ENCODE results near the gene TECR.
A peak's percentile ranks its signal among the peaks of the same experiment; 100 is the strongest.
"Not testable (repeated sequence)": the region's sequence is repeated elsewhere in the genome, so short reads cannot be mapped to it uniquely, and the experiment has no call there.

TECR gene

GRCh38 chr19:14540741-14541525 is 11.5 kb downstream of the TECR start:
- DNase-seq = no peak

- not testable (repeated sequence) for DNase-seq
Measured at GRCh38 chr19:14541979-14542378, 12.6 kb downstream of the TECR start.

- DNase-seq = no peak
Measured at GRCh38 chr19:14542711-14543328, 13.4 kb downstream of the TECR start.

- DNase-seq = no peak
Measured at GRCh38 chr19:14544047-14544446, 14.7 kb downstream of the TECR start.

GRCh38 chr19:14544977-14545715 is 15.8 kb downstream of the TECR start:
- DNase-seq = no peak

GRCh38 chr19:14545716-14546082 is 16.3 kb downstream of the TECR start:
- DNase-seq = no peak

GRCh38 chr19:14550201-14550754 is 20.9 kb downstream of the TECR start:
- DNase-seq = no peak

GRCh38 chr19:14551134-14552005 is 22.0 kb downstream of the TECR start:
- peak; percentile 83 for DNase-seq

- DNase-seq = not testable (repeated sequence)
Measured at GRCh38 chr19:14552006-14552360, 22.6 kb downstream of the TECR start.

- no peak for DNase-seq
Measured at GRCh38 chr19:14553042-14553938, 23.9 kb downstream of the TECR start.

- DNase-seq = no peak
Measured at GRCh38 chr19:14553939-14554243, 24.5 kb downstream of the TECR start.

GRCh38 chr19:14554382-14554812 is 25.0 kb downstream of the TECR start:
- DNase-seq = no peak

GRCh38 chr19:14555918-14556661 is 26.7 kb downstream of the TECR start:
- no peak for DNase-seq

GRCh38 chr19:14556662-14557188 is 27.3 kb downstream of the TECR start:
- DNase-seq = peak; percentile 58

- no peak for DNase-seq
Measured at GRCh38 chr19:14558370-14559066, 29.1 kb downstream of the TECR start.

GRCh38 chr19:14559916-14560775 is 30.8 kb downstream of the TECR start:
- DNase-seq = peak; percentile 13

GRCh38 chr19:14560776-14561108 is 31.3 kb downstream of the TECR start:
- DNase-seq = no peak

GRCh38 chr19:14561249-14561648 is 31.9 kb downstream of the TECR start:
- DNase-seq = no peak

- DNase-seq = no peak
Measured at GRCh38 chr19:14561847-14562351, 32.5 kb downstream of the TECR start.

All from GDM1 (cell line).